SU-DHL-6 (cell line): ENCODE measurements around the gene NPAS3.

ENCODE experiments used
- H2AFZ ChIP-seq: fragments of 200-600 bp; sonication (generic); 2 replicates; pipeline ENCODE4 v1.6.1; 2014; ENCODE audit warnings: low read depth, mild to moderate bottlenecking, moderate library complexity, mixed read lengths, antibody characterized with exemption, low read length; ENCODE audit not compliant: severe bottlenecking
- H3F3A ChIP-seq: fragments of 200-600 bp; shearing (Covaris generic); 2 replicates; pipeline ENCODE4 v1.6.0; 2016; ENCODE audit warnings: antibody characterized with exemption, mild to moderate bottlenecking; ENCODE audit not compliant: insufficient read depth
- H3K27ac ChIP-seq: fragments of 200-600 bp; sonication (generic); 2 replicates; pipeline ENCODE4 v1.5.1; 2016; ENCODE audit warnings: low read depth, mild to moderate bottlenecking, low read length, moderate library complexity, mixed read lengths
- H3K27me3 ChIP-seq: fragments of 200-600 bp; sonication (generic), shearing (Covaris generic); 2 replicates; pipeline ENCODE4 v1.6.0; 2014; ENCODE audit warnings: mild to moderate bottlenecking, low read length
- H3K36me3 ChIP-seq: fragments of 200-600 bp; sonication (generic); 2 replicates; pipeline ENCODE4 v1.6.1; 2014; ENCODE audit warnings: mild to moderate bottlenecking, low read length, mixed read lengths
- H3K4me2 ChIP-seq: fragments of 300-600, 200-600 bp; shearing (Covaris generic), sonication (generic); 2 replicates; pipeline ENCODE4 v1.6.0; 2014; ENCODE audit warnings: low read length, low read depth, mild to moderate bottlenecking; ENCODE audit not compliant: poor library complexity, severe bottlenecking
- H3K4me3 ChIP-seq: fragments of 200-600 bp; sonication (generic); 2 replicates; pipeline ENCODE4 v1.5.1; 2014; ENCODE audit warnings: antibody characterized with exemption, low read length, mild to moderate bottlenecking, mixed read lengths; ENCODE audit not compliant: insufficient read depth, poor library complexity, severe bottlenecking
- H3K79me2 ChIP-seq: fragments of 200-600 bp; sonication (generic); 2 replicates; pipeline ENCODE4 v1.6.1; 2014; ENCODE audit warnings: mild to moderate bottlenecking, low read length, moderate library complexity; ENCODE audit not compliant: insufficient read depth
- H3K9ac ChIP-seq: fragments of 200-600 bp; sonication (generic); 2 replicates; pipeline ENCODE4 v1.7.0; 2014; ENCODE audit warnings: mild to moderate bottlenecking, low read length
- H3K9me2 ChIP-seq: fragments of 200-600 bp; sonication (generic); replicated peaks from 2 replicates; pipeline ENCODE4 v1.6.1; 2014; ENCODE audit warnings: low read length; ENCODE audit not compliant: insufficient read depth
- H3K9me3 ChIP-seq: fragments of 200-600 bp; sonication (generic); 2 replicates; pipeline ENCODE4 v1.6.1; 2014; ENCODE audit warnings: low read length, mixed read lengths; ENCODE audit not compliant: insufficient read depth
- H4K20me1 ChIP-seq: fragments of 200-600 bp; sonication (generic); 2 replicates; pipeline ENCODE4 v1.6.1; 2014; ENCODE audit warnings: low read depth, mild to moderate bottlenecking, antibody characterized with exemption, low read length, moderate library complexity, mixed read lengths
- CTCF ChIP-seq: fragments of 200-600 bp; sonication (generic); IDR thresholded peaks from one replicate; pipeline ENCODE4 v1.5.1; 2017; ENCODE audit warnings: antibody characterized with exemption, mild to moderate bottlenecking, low read length, moderate library complexity; ENCODE audit not compliant: insufficient read depth, poor library complexity, severe bottlenecking
- EZH2phosphoT487 ChIP-seq: fragments of 200-600 bp; sonication (generic), shearing (Covaris generic); conservative IDR thresholded peaks from 2 replicates; pipeline ENCODE4 v1.6.1; 2018; ENCODE audit warnings: mild to moderate bottlenecking, antibody characterized with exemption, low read length, moderate library complexity, mixed read lengths

The NPAS3 gene

GRCh38 chr14:33532553-33532952 is 593.9 kb downstream of the NPAS3 start:
- no peaks in the 10 kb centered on the region for H3K9me2 ChIP-seq
- H3F3A ChIP-seq: no peaks in the 10 kb centered on the region
- no peaks in the 10 kb centered on the region for H3K9me3 ChIP-seq
- TF ChIP-seq CTCF (no peak), EZH2phosphoT487 (no peak)
- H4K20me1 ChIP-seq: no peaks in the 10 kb centered on the region
- H3K36me3 ChIP-seq: no peaks in the 10 kb centered on the region
- H3K4me3 ChIP-seq: no peak overlapping the region
- H3K79me2 ChIP-seq: no peaks in the 10 kb centered on the region
- no peak overlapping the region for H3K9ac ChIP-seq
- H3K4me2 ChIP-seq: no peak overlapping the region
- H3K27me3 ChIP-seq: no peaks in the 10 kb centered on the region
- no peak overlapping the region for H2AFZ ChIP-seq
- H3K27ac ChIP-seq: no peak overlapping the region

- H3K9me2 ChIP-seq: no peaks in the 10 kb centered on the region
- H3K9me3 ChIP-seq: no peaks in the 10 kb centered on the region
- H4K20me1 ChIP-seq: no peaks in the 10 kb centered on the region
- no peaks in the 10 kb centered on the region for H3F3A ChIP-seq
- no peak overlapping the region for H3K4me2 ChIP-seq
- H3K79me2 ChIP-seq: no peaks in the 10 kb centered on the region
- H3K4me3 ChIP-seq: no peak overlapping the region
- no peak for TF ChIP-seq EZH2phosphoT487
- TF ChIP-seq CTCF: no peak
- no peak overlapping the region for H2AFZ ChIP-seq
- H3K9ac ChIP-seq: no peak overlapping the region
- no peaks in the 10 kb centered on the region for H3K27me3 ChIP-seq
- H3K27ac ChIP-seq: no peak overlapping the region
- H3K36me3 ChIP-seq: no peaks in the 10 kb centered on the region
Measured at GRCh38 chr14:33534104-33534503, 595.4 kb downstream of the NPAS3 start.

- no peaks in the 10 kb centered on the region for H3K79me2 ChIP-seq
- no peak overlapping the region for H3K9ac ChIP-seq
- H2AFZ ChIP-seq: no peak overlapping the region
Measured at GRCh38 chr14:33534632-33535031, 596.0 kb downstream of the NPAS3 start.

More at GRCh38 chr14:33534632-33535031, 596.0 kb downstream of the NPAS3 start:
- H3K4me2 ChIP-seq: no peak overlapping the region
- no peaks in the 10 kb centered on the region for H3F3A ChIP-seq
- H4K20me1 ChIP-seq: no peaks in the 10 kb centered on the region
- no peaks in the 10 kb centered on the region for H3K9me2 ChIP-seq
- TF ChIP-seq EZH2phosphoT487 (no peak), CTCF (no peak)
- H3K27ac ChIP-seq: no peak overlapping the region
- no peaks in the 10 kb centered on the region for H3K9me3 ChIP-seq
- H3K4me3 ChIP-seq: no peak overlapping the region
- H3K27me3 ChIP-seq: no peaks in the 10 kb centered on the region
- H3K36me3 ChIP-seq: no peaks in the 10 kb centered on the region
